Right hindlimb (tissue), 1 donor: Measurements from ENCODE around the gene URB1.
"Not testable (repeated sequence)": the region's sequence is repeated elsewhere in the genome, so short reads cannot be mapped to it uniquely, and the experiment has no call there.

Source experiments
- DNase-seq: peaks from one replicate; pipeline ENCODE4 v3.0.0-alpha.2; 2018

The URB1 gene, protein sequence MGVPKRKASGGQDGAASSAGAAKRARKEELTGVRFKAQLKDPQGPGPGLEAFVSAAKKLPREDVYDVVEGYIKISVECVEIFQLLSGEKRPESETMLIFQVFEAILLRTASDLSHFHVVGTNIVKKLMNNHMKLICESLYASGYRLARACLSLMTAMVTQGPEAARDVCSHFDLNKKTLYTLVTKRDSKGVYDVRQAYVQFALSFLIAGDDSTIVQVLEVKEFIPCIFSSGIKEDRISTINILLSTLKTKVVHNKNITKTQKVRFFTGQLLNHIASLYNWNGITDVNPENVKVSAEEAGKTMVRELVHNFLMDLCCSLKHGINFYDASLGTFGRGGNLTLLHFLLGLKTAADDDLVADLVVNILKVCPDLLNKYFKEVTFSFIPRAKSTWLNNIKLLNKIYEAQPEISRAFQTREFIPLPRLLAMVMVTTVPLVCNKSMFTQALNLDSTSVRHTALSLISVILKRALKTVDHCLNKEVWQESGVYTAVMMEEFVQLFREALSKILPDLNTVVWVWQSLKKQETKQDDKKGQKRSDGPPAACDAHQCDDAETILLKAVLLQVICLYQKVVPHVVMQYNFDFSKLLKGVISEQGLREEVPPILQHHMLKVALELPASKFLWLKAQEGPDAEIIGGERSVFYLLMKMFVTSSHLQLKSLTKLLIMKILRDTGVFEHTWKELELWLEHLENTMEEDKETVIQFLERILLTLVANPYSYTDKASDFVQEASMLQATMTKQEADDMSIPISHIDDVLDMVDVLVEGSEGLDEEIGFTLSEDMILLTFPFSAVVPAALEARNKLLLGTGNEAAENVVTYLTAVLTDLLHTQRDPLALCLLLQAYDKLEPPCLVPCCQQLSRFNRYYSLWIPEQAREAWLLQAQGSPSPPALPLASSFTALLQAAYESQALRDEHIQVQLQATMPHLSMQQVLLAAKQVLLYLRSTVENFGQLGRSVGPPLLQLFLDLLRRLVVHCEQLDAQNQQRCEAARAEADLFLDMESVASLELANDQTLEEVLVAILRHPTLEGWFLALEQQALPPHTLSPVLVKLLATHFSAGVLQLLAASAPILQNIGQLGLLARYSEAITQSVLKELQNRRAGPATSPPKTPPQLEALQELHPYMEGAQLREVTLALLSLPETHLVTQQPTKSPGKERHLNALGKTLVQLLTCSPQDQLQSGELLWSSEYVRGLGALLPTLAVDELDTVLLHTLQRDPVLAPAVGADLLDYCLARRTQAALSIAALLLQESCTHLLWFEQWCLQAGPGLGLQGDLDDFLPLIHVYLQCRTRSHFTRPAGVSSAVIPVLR (N-terminal part only)

DNA sequence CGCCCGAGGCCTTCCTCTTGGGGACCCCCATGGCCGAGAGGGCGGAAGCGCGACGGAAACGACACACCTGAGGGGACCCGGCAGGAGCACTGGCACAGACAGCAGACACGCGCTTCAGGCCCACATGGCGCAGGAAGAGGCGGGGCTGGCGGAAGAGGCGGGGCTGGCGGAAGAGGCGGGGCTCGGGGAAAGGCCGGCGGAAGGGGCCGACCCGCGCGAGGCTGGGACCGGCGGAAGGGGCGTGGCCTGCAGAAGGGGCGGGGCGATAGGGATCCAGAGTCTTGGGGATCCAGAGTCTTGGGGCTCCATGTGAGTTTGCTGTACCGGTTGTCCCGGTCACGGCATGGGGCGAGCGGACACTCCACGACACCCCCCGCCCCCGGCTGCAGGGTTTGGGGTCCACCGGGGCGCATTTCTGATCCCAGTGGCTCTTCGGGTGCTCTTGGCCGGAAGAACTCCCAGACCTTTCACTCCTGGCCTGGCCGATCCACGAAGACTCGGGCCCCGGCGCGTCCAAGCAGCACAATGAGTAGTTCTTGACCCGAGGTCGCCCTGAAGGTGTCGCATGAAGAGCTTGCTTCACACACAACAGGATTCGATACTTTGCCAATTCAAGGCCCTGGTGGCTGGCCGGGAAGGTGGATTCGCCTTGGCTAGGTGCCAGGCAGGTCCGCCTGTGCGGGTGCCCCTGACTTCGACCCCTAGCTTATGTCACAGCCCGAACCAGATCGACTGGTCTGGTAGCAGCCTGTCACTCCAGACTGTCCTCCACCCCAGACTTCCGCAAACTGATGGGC is at the start of gene URB1:
TSS of gene URB1 (minus strand) at position 133 of the 797 bp plus-strand sequence. CDS start at position 31, 102 bp downstream.
- peak; percentile 94 for DNase-seq

DNA sequence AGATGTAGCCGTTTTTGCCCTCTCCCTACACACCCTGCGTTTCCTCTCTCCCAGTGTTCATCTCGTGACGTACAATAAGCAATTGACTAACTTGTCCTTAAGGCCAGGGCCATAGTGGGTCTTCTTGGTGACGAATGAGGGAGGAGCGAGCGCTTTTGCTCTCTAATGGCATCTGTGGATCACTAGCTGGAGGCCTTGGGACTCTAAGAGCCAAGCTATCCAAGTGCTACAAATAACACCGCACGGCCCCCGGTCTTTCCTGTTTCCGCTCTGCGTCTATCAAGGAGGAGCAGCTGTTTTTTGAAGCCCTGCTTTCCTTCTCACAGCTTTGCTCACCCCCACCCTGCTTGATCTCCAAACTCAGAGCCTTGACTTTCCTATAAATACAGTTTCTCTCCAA is 44.9 kb upstream of the URB1 start:
- DNase-seq, result no peak

DNA sequence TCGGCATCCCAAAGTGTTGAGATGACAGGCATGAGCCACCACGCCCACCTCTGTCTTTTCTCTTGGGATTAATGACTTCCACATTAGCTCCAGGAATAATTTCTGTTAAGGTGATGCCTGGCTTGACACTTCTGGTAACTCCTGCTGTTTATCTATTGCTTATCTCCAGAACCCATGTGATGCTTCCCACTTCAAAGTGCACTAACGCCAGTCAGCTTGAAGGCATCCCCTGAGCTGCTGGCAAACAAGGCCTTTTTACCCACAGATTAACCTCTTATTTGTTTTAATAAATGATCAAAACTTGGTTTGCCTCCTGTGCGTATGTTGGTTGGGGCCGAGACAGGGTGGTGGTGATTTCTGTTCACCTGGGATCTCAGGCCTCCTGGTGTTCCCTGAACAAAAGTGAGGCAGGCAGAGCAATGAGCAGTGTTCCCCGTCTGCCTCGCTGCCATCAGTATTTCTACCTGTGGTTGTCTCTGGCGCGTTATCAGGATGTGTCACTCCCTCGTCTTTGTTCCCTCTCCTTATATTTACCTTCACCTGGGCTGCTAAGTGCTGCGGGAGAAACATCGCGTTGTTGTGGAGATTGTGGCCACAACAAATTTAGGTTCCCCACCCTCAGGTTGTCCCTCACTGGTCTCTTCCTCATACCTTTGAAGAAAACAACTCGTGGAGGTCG is 40.3 kb upstream of the URB1 start:
- DNase-seq, result not testable (repeated sequence)

DNA sequence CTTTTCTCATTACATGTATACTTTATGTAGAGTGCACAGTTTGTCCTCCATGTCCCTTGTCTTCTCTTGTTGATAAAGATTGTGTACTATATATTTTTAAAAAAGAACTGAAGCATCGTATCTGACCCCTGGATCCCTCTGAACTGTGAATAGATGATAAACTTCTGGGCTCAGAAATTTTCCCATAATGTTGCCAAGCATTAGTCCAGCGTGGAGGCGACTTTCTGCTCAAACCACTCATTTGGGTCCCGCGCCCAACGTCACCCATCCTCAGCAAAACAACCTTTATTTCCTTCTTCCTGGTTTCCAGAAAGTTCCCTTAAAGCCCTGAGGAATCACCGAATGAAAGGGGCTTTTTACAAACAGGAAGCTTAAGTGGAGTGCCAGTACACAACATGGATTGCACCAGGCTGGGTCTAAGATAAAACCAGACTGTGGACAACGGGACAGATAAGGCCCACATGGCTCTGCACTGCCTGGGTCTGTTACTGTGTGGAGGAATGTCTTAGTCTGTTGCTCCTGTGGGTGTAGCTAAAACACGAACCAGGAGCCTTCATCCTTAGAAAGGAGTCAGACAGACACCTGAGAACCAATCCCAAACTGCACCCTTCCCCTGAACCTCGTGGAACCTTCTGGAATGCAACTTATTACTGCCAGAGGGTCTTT is 35.3 kb upstream of the URB1 start:
- no peak for DNase-seq

DNA sequence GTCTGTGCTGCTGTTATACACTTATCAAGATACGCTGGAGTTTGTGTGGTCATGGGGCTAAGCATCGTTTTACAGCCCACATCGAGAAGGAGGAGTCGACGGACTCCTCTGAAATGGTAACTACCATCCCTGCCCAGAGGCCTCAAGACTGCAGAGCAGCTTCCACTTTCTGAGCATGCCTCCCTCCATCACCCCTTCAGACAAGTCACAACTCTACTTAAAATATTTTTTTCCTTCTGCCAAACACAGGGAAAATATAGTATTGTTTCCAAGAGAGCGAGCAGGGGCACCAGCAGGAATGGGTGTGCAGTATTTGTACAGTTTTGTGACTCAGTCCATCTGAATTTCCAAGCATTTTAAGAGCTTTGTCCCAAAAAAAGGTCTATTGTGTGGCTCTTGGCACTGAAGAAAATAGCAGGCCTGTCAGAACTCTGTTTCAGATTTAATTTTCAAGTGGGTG is 33.8 kb upstream of the URB1 start:
- no peak for DNase-seq

DNA sequence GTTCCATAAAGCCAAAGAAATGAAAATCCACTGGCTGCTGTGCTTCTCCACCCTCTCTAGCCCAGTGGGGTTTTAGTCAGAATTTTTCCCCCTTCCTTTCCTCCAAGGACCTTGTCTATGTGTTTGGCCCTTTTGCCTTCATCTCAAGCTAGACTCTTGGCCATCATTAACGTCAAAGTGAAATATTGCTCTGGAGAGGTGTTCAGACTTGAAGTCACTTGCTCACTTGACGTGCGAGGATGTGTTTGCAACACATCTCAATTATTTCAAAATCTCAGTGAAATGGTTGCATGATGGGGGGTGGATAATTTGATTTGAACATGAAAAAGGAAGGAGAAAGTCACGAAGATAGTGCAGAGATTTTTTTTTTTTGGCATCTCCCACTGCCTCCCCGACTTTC is 33.3 kb upstream of the URB1 start:
- no peak for DNase-seq

DNA sequence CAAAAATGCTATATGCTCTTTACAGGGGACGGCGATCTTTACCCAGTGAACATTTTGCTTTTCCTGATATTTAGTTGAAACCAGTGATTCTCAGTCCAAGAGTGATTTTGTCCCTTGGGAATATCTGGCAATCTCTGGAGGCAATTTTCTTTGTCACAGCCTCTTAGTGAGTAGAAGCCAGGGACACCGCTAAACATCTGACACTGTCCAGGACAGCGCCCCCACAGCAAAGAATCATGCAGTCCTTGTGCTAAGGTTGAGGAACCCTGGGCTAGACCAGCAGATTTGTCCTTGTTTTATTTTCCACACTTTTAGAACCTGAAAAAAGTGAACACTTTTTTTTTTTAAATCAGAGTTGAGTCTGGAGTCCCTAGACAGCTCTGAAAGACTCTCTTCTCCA is 32.8 kb upstream of the URB1 start:
- no peak for DNase-seq

DNA sequence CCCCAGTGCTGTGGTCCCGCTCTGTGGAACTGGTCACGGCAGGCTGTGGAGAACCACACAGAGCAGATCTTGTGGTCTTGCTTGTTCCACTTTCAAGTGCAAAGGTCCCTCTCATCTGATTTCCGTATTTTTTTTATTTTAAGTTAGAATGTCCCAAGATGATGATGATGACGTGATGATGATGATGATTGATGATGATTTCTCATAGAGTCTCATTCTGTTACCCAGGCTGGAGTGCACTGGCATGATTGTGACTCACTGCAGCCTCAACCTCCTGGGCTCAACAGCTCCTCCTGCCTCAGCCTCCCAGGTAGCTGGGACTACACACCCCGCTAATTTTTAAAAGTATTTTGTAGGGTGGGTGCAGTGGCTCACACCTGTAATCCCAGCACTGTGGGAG is 31.9 kb upstream of the URB1 start:
- no peak for DNase-seq

DNA sequence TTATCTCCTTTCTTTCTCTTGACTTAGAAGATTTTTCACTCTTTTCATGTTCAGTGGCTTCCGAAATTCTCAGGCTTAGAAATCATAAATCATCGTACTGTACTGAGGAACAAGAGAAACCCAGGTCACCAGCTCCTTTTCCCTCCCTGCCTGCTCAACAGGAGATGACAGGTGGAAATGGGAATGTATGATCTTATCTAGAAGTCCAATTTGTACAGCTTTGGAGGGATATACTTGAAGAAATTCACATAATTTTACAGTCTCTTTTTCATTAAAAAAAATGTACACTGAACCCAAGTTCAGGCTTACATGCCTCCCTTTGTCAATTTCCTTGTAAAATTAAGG is 31.4 kb upstream of the URB1 start:
- no peak for DNase-seq

DNA sequence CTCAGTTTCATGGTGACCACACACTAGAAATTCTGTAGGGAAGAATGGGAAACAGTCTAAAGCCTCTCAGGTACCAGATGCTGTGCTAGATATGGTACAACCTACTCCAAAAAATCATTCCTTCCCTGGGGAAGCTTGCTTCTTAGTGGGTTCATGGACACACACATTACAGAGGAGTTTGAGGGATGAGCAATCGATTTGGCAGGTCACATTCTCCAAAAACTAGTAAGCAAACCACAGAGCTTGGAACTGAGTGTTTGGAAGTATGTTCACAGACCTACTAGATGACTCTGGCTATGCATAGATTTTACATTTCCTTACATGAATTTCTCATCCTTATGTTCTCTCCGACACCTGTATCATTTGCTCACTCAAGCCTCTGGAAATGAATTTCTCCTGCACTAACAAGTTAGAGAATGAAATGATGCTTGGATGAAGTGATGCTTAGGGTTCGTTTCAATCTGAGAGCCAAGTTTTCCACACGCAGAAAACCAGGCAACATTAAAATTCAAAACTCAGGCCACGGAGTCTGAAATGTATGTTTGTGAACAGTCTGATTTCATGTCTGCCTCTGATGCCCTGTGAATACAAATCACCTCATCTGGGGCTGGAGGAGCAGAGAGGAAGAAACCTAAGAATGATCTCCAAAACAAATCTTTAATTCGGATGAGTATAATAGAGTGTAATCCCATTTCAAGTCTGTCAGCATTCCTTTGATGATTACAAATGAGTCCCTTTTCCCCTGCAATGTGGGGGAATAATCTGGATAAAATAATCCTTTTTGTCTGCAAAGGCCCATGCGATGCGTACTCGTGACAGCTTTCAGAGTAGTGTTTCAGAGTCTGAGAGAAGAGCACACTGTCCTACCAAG is 30.7 kb upstream of the URB1 start:
- DNase-seq, result no peak

DNA sequence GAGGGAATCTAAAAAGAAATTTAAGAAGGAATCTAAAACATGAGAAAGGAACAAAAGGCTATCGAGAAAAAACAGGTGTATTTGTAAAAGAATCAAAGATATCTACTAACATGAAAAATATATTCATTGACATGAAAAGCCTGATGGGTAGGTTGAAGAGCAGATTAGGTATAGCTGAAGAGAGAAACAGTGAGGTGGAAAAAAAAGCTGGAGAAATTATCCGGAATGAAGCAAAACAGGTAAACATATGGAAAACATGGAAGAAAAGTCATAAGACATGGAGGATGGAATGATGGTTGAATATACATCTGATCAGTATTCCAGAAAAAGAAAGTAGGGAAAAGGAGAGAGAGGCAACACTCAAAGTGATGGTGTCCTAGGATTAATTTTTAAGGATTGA is 29.3 kb upstream of the URB1 start:
- no peak for DNase-seq

DNA sequence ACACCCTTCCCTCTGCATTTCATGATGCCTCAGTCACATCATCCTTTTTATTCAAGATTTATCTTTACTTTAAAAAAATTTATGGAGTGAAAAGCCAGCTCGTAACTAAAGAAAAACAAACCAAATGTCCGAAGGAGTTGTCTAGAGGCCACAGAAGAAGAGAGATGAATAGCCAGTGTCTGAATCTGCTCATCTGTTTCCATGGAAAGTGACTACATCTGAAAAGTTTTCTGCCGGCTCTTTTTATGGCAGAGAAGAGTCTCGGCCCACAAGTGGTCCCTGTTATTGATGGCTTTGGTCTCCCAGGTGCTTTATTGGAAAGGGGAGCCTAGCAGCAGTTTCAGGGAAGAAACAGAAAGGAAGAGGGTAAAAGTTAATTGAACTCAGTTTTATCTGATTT is 25.3 kb upstream of the URB1 start:
- DNase-seq, result no peak

DNA sequence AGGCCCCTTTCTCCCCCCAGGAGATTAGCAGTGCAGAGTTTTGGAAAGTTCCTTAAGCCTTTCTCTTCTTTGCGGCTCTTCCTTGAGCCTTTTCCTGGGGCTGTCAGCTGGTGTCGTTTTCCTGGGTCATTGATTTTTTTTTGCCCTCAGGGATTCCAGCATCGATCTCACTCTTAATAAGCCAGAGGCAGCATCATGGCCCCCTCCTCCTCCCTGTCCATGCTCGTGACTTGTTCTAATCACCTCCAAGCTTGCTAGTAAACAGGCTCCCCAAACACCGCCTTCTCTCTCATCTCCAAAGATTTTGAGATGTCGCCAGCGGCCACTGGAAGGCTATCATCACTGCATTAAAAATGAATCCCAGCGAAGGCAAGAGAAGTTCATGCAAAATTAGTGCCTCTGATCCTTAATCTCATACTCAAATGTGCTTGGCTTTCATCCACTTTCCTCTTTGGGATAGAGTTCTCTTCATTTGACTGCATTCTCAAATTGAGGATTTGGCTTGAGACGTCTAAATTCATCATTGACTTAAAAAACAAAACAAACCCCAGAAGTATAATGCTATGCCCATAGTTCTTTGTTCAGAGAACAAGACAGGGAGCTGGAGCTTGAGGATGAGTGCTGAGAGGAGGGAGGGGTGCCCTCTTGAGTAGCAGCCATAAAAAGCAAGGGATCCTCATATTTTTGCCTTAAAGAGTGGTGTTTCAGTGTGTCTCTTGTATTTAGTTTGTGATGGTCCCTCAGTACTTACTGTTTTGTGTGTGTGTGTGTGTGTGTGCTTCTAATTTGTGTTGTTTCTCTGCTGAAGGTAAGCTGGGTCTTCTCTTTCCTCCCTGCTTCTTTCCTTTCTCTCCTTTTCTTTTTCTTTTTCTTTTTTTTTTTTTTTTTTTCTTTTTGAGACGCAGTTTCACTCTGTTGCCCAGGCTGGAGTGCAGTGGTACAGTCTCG is 22.9 kb upstream of the URB1 start:
- DNase-seq, result no peak

DNA sequence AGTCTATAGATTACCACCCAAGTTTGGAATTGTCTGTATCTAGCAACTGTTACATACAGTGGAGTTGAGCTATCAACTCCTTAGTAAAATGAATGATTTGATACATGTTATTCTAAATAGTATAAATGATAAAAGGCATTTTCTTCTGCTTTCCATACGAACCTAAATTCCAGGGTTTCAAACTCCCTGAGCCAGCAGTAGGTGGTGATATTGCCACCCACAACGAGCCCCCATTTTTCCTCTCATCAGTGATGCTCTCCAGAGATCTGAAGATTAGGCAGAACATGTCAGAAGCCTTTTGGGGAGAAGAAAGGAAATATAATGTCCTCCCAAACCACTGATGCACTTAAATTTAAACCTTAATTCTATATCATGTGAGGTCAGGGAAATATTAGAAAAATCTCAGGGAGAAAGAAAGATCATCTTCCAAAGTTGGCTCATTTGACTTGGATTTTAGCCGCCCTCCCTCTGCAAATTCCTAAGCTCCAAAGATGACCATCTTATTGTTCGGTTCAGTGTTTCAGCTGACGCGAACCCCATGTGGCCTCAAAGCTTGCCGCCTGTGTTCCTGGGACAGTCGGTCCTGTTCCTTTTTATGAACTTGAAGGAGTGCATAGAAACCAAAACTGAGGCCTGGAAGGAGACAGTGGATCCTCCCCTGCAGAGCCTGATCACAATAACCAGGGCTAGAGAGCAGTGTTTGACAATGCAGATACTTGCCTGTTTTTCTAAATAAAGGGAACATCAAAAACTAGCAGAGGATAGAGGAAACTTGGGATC is 22.0 kb upstream of the URB1 start:
- no peak for DNase-seq

DNA sequence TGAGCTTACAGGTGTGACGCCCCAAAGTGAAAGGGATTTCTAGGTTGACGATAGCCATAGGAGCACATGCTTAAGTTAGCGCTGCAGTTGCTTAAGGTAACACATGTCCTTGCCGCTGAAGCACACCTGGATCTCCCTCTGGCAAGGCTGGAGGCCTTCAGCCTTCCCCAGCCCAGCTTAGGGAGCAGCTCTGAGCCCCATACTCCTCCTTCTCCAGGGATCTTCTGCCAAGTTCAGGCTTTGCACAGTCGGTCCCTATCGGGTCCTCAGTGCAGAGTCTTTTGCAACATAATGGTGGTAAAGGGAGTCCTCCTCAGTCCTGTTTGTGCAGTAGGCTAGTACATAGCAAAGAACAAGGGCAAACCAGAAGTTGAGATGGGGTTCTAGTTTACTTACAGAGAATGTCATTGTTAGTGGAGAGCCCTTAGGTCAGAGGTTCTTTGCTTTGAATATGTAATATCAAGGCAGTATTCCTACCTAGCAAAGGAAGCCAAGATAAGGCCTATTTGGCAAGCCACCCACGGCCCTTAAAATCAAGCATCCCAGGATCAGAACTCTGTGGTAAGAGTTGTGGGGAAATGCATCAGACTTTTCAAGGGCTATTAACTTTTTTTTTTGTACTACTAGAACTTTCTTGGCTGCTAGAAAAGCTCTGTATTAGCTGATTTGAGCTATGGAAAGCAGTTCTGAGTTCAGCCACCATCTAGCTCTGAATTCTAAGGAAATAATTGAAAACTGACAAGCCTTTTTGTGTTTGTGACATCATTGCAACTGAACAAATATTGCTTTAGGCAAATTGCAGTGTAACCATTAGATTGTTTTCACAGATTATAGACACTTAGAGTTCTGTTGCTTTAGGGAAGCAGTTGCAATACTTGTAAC is 21.1 kb upstream of the URB1 start:
- no peak for DNase-seq

DNA sequence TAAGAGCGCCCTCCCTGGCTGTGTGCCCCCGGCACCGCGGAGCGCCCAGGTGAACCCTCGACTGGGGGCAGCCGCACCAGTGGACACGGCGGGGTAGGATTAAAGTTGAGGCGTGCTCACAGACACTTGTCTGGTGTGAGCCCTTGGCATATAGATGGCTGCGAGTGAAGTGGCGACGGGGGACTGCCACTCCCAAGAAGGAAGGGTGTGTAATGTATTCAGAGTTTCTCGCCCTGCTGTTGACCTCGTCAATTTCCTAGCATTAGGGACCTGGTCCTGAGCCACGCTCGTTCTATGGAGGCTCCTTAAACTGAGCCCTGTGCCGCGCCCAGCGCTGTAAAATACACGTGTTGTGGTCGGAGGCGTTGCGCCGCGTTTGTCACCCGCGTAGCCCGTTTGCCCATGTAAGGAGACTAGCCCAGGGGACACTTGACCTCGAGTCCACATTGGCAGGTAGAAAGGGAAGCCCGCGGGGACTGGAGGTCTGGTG is 20.2 kb upstream of the URB1 start:
- DNase-seq, result no peak
